Ramos (cell line): Measurements from ENCODE around the gene TVP23A.
"Not testable (repeated sequence)": the region's sequence is repeated elsewhere in the genome, so short reads cannot be mapped to it uniquely, and the experiment has no call there.

Experiments used
- in situ Hi-C: fragments of 300-500 bp; cut with MboI; formaldehyde crosslinking; loops from one replicate; pipeline ENCODE4 v1.14.3; 2022; ENCODE audit warnings: low sequenced_read_pairs; ENCODE audit not compliant: unreplicated experiment

TVP23A gene

DNA sequence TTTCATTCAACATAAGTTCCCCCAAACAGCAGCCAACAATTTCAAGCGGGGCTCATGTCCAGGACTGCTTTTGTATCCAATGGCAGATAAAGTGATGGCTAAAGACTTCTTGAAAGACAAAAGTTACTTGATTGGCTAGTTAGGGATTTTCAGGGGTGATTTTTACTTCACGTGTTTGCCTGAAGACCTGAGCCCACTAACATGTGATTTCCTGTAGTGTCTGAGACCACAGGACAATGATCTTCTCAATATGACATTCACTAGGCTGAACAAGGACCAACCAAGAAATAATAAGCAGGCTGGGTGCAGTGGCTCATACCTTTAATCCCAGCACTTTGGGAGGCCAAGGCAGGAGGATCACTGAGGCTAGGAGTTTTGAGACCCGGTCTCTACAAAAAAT lies 10.4 kb downstream of the TVP23A start:
- in situ Hi-C loops, result no loop called here

DNA sequence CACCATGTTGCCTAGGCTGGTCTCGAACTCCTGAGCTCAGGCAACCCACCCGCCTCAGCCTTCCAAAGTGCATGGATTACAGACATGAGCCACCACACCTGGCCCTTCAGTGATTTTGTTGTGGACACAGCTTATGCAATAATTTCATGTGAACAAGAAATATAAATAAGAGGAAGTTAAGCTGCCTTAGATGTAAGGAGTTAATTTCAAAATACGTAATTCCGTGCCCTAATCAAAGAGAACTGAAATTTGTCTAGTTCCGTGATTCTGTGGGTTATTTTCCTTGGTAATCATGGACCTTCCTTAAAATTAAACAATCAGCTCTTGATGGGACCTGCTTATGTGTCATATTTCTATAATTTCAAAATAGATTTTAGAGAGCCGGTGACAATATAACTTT lies 11.9 kb downstream of the TVP23A start:
- in situ Hi-C loops, result no loop called here

DNA sequence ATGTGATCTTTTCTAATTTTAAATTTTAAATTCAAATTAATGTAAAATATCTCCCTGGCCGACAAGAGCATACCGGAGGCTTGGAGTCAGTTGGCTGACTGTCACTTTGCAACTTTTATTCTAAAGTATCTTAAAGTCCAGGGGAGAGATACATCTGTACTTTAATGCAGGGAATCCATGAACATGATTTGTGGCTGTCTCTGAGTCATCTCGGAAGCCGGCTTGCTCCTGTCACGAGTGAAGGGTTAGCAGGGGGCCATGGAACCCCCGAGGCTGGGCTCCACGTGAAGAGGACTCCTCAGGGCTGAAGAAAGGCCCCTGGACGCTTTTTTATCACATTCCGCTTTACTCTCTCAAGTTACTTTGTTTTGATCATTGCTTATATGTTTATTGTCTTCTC lies 13.3 kb downstream of the TVP23A start:
- in situ Hi-C loops, result no loop called here

DNA sequence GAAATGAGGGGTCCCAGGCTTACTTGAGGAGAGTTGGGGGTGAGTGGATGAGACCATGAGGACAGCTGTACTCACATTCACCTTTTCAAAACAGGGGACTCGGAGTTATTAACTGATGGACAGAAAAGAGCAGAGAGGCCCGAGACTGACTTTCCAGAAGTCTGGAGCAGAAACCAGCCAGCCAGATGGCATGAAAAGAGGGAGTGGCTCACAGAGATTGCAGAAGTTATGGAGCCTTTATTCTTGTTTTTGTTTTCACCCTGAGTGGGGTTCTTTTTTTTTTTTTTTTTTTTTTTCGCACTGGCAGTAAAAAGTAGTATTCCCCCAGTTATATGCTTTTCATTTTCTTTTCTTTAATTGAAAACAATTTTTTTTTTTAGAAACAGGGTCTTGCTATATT lies 18.9 kb downstream of the TVP23A start:
- in situ Hi-C loops, result no loop called here

DNA sequence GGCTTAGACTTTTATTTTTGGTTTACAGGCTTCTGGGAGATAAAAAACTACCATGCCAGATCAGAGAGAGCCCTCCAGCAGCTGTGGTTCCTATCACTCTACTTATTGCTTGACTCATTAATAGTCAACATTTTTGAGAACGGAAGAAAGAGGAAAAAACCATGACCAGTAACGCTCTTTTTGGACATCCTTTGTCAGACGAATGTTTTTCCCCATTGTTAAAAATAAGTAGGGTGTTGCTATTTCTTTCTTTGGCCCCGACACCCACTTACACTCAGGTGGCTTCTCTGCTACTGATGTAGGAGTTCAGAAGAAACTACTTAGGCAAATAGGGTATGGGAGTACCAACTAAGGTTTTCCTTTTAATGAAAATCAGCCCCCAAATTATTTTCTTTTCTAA lies 27.5 kb downstream of the TVP23A start:
- in situ Hi-C loops, result no loop called here

DNA sequence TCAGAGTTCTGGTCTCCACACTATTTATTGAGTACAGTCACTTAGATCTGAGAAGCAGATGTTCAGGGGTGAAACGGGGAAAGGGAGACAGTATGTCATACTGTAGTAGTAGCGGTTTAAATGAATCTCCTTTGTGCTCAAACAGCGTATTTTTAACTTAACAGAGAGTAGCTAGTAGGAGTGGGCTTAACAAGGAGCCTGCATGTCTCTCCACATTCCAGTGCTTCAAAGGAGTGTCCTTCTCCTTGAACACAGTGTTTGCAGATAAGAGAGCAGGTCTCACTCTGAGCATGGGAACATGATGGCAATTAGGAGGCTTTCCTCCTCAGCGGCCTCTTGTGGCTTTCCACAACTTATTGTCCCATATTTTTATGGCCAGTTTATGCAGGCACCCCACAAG lies 30.0 kb downstream of the TVP23A start:
- in situ Hi-C loops, result not testable (repeated sequence)

DNA sequence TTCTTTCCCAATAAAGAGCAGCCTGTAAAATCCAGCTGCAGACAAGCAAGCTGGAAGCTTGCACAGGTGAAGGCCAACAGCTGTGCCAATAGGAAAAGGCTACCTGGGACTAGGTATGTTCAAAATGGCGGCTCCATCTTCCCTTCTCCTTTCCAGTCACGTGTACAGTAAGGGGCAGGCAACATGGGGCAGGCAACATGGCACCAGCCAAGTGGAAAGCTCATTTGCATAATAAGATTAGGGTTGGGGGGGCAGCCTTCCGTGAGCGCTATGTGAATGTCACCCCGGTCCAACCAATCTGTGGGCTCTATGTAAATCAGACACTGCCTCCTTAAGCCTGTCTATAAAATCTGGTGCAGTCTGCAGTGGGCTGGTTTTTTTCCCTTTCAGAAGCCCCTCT lies 31.3 kb downstream of the TVP23A start:
- in situ Hi-C loops, result no loop called here

DNA sequence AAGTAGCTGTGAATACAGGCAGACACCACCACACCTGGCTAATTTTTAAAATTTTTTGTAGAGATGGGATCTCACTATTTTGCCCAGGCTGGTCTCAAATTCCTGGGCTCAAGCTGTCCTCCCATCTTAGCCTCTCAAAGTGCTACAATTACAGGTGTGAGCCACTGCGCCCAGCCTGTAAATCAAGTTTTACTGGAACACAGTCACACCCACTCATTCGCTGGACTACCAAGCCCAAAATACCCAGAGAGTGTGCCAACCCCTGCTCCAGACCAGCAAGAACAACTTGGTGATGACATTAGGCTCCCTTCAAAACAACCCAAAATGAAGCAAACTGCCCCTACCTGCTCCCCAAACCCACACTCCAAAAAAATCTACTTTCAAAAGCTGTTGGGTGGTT lies 36.0 kb downstream of the TVP23A start:
- in situ Hi-C loops, result no loop called here

DNA sequence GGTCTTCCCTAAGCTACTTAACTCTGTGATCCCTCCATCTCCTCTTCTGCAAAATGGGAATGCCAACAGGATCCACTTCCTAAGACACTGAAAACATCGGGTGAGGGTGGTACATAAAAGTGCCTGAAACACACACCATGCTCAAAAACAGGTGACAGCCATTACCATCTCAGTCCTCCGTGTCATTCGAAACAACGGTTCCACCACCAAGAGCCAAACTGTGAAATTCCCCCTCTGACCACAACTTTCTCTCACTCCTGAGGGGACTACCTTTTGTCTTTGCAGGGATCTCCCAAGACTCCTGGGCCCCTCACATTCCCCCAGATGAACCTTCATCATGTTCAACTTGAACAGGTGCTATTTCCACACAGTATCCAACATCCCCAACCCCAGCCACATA lies 38.0 kb downstream of the TVP23A start:
- in situ Hi-C loops, result no loop called here

DNA sequence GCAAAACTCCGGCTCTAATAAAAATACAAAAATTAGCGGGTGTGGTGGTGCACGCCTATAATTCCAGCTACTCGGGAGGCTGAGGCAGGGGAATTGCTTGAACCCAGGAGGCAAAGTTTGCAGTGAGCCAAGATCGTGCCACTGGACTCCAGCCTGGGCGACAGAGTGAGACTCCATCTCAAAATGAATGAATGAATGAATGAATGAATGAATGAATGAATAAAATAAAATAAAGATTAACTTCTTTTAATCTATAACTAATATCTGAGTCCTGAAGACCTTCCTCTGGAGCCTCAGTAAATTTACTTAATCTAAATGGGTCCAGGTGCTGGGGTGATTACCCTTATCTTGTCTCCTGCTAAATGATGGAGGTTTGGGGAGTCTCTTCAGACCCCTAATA lies 38.7 kb downstream of the TVP23A start:
- in situ Hi-C loops, result not testable (repeated sequence)

DNA sequence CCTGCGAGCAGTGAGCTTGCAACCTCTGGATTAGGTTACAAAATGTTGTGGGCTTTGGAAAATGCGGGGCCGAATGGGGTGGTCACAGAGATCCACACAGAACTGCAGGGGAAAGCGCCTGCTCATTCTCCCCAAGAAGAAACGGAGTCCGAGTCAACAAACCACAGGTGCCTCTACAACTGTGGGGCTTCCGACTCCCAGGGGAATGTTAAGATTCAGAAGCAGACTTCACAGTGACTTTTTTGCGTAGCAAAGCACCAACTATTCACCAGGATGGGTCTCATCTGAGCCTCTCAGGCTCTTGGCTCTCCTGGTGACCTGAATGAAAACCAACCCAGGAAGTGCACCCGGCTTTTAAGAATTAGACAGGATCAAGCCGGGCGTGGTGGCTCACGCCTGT lies 41.2 kb downstream of the TVP23A start:
- in situ Hi-C loops, result no loop called here

DNA sequence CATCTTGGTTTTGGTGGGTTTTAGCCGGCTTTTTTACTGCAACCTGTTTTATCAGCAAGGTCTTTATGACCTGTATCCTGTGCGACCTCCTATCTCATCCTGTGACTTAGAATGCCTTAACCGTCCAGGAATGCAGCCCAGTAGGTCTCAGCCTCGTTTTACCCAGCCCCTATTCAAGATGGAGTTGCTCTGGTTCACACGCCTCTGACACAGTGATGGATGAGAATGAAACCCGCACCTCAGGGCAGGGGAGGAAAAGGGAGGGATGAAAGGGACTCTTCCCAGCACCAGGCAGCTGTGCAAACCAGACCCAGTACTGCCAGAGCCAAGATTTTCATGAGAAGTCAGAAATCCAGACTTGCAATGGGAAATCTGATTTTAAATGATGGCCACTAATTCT lies 41.7 kb downstream of the TVP23A start:
- in situ Hi-C loops, result not testable (repeated sequence)

DNA sequence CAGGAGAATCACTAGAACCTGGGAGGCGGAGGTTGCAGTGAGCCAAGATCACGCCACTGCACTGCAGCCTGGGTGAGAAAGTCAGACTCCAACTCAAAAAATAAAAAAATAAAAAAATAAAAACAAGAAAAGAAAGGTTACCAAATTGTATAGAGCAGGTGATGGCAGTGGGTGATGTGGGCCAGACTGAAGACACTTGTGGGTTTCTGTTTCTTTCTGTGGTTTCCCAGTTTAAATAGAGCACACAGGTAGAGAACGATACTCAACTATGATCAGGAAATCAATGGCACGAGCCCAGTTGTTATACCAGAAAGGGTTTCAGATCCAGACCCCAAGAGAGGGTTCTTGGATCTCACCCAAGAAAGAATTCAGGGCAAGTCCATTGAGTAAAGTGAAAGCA lies 42.3 kb downstream of the TVP23A start:
- in situ Hi-C loops, result no loop called here

DNA sequence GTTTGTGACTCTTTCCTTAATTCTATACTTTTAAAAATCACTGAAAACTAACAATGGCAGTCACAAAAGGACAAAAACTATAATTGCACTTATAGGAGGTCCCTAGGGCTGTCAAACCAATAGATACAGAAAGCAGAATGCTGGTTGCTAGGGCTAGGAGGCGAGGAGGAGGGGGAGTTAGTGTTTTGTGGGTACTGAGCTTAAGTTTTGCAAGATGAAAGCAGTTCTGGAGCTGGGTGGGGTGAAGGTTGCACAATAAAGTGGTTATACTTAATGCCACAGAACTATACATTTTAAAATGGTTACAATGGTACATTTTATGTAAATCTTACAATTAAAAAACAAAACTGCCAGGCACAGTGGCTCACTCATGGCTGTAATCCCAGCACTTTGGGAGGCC lies 47.7 kb downstream of the TVP23A start:
- in situ Hi-C loops, result no loop called here

DNA sequence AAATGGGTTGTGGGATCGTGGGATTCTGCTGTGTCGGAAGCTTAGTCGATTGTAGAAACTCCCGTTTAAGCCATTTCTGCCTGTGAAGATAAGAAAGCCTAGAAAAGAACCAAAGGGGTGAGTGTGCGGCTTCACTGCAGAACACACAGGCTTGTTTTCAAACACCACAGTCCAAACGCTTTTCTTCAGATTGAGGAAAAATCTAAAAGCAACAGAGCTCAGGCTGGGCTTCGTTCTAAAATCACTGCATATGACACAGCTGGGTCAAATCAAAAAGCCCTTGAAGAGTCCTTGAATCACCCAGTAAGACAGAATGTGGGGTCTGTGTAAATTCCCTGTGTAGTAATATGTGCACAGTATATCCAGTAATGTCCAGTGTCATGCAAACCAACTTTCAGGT lies 49.2 kb downstream of the TVP23A start:
- in situ Hi-C loops, result no loop called here

DNA sequence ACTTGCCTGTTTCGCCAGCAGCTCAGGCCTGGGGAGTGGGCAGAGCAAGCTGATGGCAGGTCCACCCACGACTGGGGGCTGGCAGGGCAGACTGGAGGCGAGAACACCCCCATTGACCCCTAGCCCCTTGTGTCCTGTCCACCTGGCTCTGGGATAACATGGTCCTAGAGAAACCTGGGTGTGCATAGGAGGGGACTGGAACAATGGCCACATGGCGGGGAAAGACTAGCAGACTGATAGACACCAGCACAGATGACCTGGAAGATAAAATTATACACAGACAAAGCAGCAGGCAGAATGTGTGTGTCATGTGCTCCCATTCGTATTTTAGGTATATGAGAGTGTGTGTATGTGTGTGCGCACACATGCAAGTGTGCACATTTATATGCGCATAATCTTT lies 51.5 kb downstream of the TVP23A start:
- in situ Hi-C loops, result no loop called here

DNA sequence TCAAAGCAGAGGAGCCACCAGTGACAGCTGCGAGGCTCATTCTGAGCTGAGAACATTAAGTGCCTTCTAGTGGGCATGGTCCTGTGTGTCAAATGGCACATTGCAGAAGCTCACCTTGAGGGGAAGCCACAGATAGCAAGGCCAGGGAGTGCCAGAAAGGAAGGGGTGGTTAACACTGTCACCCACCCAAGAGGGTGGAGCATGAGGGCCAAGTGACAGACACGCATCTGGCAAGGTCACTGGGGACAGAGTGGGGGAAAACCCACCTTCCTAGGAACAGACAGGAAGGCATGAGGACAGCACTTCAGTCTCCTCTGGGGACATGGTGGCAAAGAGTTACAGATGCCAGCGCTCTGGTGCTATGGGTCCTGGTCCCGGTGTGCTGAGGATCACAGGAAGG lies 52.8 kb downstream of the TVP23A start:
- in situ Hi-C loops, result no loop called here

DNA sequence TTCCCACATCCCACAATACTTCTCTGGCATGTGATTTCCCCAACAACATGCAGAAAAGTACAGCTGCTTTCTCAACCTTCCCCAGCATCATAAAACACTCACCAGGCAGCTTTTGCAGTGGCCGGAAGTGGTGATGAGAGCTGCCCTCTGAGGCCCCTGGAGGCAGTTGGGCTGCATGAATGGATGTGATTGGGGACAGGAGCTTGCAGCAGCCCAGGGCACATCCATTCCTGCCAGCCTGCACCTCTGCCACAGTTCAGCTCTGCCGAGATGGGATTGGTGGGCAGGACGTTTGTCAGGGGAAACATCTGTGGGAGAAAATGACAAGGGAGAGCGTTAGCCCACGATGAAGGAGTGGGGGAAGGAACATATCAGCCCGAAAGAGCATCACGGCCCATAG lies 55.1 kb downstream of the TVP23A start:
- in situ Hi-C loops, result no loop called here

DNA sequence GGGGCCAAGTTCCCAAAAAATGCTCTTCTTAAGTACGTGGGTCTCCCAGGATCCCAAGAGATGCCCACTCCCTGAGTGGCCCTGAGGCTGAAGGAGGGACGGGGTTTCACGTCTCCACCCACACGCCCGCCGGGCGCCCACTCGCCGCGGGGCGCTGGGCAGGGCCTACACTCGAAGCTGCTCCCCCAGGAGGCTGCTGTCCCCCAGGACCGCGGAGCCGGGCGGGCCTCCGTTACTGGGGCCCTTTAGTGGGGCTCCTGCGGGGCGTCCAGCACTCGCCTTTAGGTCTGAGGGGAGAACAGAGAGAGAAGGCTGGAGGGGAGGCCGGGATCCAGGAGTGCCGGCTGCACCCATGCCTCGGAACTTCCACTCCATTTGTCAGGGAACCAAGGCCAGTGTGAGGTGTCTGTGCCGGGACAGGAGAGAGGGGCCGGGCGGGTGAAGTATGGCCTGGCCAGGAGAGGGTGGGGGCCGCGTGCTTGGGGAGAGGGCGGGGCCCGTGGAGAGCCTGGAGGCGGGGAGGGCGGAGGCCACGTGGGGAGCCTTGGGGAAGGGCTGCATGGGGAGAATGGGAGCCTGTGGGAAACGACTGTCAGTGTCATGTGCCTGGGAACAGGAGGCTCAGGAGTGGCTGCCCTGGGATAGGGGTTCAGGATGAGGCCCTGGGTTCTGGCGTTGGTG lies 56.1 kb downstream of the TVP23A start:
- in situ Hi-C loops, result no loop called here

DNA sequence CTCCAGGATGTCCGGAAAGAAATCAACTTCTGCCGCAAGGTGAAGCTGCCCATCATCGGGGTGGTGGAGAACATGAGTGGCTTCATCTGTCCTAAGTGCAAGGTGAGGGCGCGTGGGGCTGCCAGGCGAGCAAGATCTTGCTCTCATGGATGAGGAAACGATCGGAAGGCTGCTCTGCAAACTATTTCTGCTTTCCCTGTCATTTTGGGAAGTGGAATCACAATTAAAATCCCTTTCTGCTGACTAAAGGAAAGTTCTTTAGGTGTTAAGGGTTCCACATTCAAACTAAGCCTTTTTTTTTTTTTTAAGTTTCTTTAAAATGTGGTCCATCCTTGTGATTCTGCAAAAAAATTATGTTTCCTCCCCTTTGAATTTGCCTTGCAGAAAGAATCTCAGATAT lies 57.2 kb downstream of the TVP23A start:
- in situ Hi-C loops, result no loop called here

DNA sequence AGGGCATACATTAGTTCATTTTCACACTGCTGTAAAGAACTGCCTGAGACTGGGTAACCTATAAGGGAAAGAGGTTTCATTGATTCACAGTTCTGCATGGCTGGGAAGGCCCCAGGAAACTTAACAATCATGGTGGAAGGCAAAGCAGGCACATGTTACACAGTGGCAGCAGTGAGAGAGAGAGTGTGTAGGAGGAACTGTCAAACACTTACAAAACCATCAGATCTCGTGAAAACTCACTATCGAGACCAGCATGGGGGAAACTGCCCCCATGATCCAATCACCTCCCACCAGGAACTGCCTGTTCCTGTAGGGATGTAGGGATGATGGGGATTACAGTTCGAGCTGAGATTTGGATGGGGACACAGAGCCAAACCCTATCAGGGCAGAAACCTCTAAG lies 57.7 kb downstream of the TVP23A start:
- in situ Hi-C loops, result no loop called here

DNA sequence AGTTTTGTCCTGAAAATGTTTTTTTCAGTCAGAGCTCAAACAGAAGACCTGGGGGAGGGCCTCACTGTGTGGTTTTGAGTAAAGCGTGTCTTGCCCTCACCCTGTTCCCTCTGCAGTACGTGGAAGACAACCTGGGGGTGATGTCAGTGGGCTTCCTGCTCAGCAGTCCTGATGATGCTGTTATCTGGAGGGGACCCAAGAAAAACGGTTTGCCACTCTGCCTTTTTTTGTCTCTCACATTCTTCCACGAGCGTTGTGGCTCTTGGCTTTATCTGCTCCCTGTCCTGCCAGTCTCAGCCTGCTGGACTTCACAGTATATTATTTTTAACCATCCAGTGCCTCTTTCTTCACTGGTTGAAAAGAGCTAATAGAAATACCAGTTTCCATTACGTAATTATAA lies 62.0 kb downstream of the TVP23A start:
- in situ Hi-C loops, result no loop called here

DNA sequence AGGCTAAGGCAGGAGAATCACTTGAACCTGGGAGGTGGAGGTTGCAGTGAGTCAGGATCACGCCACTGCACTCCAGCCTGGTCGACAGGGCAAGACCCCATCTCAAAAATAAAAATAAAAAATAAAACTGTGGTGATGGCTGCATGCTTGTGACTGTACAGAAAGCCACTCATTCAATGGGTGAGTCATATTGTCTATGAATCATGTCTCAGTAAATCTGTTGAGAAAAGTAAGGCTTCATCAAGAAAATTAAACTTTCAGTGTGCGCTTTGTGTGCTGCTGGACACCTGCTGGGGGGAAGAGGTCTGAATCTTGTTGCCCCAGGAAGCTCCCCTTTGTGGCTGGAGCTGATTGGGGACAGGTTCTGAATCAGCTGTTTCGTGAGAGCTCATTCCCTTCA lies 63.7 kb downstream of the TVP23A start:
- in situ Hi-C loops, result no loop called here
